GM12865 (cell line): ENCODE measurements around the gene CMTM4.
A peak's percentile ranks its signal among the peaks of the same experiment; 100 is the strongest.
"Not testable (repeated sequence)": the region's sequence is repeated elsewhere in the genome, so short reads cannot be mapped to it uniquely, and the experiment has no call there.

Source experiments
- DNase-seq: peaks from one replicate; pipeline ENCODE4 v3.0.0; 2010; ENCODE audit warnings: low read depth
- H3K4me3 ChIP-seq: 2 replicates; pipeline ENCODE4 v1.5.1; 2011; ENCODE audit warnings: mild to moderate bottlenecking, low read depth, low read length, control low read depth
- CTCF ChIP-seq: IDR thresholded peaks from 2 replicates; pipeline ENCODE4 v1.5.1; 2011; ENCODE audit warnings: low read length, control low read depth, low read depth, inconsistent platforms; ENCODE audit not compliant: insufficient read depth; ENCODE audit errors: missing control alignments

Gene CMTM4

DNA sequence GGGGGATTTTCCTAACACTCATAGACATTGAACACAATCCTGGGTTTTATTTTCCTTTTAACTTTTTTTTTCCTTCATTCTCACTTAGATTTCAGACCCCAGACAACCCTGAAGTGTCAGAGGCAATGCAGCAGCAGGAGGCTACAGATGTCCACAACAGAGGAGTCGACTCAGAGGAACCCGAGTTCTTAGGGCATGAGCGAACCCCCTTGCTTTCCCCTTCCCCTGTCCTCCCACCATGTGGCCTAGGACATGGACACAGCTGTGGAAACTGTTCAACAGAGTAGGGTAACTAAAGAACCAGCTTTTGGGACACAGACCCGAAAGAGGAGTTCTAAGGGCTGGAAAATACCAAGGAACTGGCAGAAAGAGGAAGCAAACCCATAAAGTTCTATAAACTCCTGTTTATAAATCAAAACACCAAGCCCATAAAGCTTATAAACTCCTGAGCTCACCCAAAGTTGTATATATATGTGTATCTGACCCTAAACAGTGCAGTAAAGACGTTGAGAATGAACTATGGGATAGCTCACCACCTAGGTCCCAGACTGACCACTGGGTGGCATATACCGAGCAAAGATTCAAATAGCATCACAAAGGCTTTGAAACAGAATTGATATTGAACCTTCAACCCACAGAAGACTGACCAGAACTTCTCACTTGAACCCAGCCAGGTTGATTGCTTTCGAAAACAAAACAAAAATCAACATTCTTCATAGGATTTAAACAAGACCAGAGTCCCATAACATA, 33.9 kb downstream of the CMTM4 start:
- H3K4me3 ChIP-seq: no peak overlapping the region
- TF ChIP-seq CTCF: peak; percentile 28
- DNase-seq: peak; percentile 24

DNA sequence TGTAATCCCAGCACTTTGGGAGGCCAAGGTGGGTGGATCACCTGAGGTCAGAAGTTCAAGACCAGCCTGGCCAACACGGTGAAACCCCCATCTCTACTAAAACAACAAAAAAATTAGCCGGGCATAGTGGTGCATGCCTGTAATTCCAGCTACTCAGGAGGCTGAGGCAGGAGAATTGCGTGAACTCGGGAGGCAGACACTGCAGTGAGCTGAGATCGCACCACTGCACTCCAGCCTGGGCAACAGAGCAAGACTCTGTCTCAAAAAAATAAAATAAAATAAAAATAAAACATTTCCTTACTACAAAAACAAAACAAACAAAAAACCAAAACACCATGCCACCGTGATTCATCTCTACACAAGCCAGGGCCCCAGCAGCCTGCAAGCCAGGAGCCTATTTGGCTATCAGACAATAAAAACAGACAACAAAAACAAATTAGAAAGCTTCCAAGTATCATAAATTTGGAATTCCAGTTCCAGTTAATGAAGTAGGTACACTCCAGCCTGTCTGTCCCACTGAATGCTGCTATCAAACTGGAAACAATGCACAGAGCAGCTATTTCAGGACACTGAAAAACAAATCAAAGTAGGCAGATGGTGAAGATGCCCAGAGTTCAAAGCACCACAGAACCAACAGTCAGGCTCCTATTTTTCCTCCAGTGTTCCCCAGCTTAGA, 34.7 kb downstream of the CMTM4 start:
- not testable (repeated sequence) for H3K4me3 ChIP-seq, DNase-seq

GRCh38 chr16:66661210-66661560, 35.4 kb downstream of the CMTM4 start:
- DNase-seq: no peak
- no peak for TF ChIP-seq CTCF
- H3K4me3 ChIP-seq: no peak overlapping the region

DNA sequence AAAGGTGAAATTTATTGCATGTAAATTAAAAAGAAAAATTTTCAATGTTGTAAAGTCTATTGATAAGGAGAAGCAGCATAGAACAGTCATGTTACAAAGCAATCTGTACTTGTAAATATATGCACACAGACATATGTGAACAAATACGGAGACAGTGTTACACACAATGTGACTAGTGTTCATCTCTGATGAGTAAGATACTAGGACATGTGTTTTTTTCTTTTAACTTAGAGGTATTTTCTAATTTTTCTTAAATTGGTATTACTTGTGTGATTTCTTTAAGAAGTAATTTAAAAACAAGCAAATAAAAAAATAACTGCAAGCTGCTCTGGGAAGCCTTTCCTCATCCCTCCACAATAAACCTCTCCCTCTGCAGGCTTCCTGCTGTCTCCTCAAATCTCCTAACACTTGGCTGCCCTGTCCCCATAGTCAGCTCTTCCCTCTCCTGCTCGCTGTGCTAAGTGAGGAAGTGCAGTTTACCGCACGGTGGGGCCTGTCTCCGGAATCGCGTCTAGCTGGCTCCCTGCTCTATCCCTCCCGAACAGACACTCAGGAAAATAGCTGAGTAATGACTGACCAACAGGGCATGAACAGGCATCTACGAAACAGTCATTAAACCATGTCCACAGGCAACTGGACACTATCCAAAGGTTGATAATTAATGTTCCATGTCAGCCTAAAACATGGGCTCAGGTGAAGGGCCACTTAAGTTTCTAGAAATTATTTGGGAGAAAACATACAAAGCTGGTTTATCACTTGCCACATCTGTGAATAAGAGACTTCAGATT, 35.9 kb downstream of the CMTM4 start:
- no peak for DNase-seq
- no peak for TF ChIP-seq CTCF

GRCh38 chr16:66658860-66659190, 37.7 kb downstream of the CMTM4 start:
- TF ChIP-seq CTCF: no peak
- DNase-seq: no peak
- no peak overlapping the region for H3K4me3 ChIP-seq

More for the DNA sequence above, 35.9 kb downstream of the CMTM4 start:
- H3K4me3 ChIP-seq: no peak overlapping the region

DNA sequence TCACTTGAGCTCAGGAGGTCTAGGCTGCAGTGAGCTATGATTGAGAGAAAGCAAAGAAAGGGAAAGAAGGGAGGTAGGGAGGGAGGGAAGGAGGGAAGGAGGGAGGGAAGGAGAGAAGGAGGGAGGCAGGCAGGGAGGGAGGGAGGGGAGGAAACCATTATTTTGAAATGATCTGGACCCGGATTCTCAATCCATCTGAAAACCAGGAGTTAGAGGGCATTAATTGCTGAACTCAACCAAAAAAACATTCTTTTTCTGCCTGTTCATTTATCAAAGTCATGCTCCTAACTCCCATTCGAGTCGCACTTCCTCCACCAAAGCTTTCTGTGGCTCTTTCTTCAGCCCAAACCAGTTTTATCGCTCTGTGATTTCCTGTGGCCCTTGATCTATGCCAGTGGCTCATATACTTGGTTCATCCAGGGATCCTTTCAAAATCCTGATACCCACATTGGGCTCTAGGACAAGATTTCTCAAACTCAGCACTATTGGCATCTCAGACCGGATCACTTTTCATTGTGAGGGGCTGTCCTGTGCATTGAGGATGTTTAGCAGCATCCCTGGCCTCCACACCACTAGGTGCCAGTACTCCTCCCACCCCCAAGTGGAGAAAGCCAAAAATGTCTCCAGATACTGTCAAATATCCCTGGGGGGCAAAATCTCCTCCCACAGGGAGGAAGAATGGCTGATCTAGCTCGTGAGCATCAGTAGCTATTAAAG, 38.2 kb downstream of the CMTM4 start:
- no peak overlapping the region for H3K4me3 ChIP-seq
- no peak for TF ChIP-seq CTCF
- DNase-seq: no peak

- H3K4me3 ChIP-seq: no peak overlapping the region
- DNase-seq: no peak
- TF ChIP-seq CTCF: no peak
Measured at GRCh38 chr16:66656547-66656946, 40.0 kb downstream of the CMTM4 start.
